Right lobe of liver (tissue), 4 donors: ENCODE data around the gene PPARG.

Experiments
- CTCF ChIP-seq, 4 donors: fragments of 200-600 bp in 3 of 4; fragments of 450-650 bp in 1 of 4; IDR thresholded peaks; one replicate each; pipeline versions ENCODE4 v1.5.1 to v1.8.0; 2016 to 2022; ENCODE audit warnings: antibody characterized with exemption in 4 of 4, mild to moderate bottlenecking in 2 of 4
- POLR2A ChIP-seq: fragments of 450-650 bp; IDR thresholded peaks from one replicate; pipeline ENCODE4 v1.6.1; 2017; ENCODE audit warnings: antibody characterized with exemption, mild to moderate bottlenecking
- donor health status: DM: no; HTN: no; CAD: no.
- donor health status: DM: no; HTN: no; CAD: no.
- donor health status: DM: no; HTN: yes; CAD: no.

GRCh38 chr3:12476238-12476897, 187.5 kb downstream of the PPARG start:
- TF ChIP-seq CTCF (IDR thresholded peaks at IDR 0.05), result no peak
- no peak for TF ChIP-seq POLR2A
